Measurements from ENCODE around the gene CDK19.
"Not testable (repeated sequence)": the region's sequence is repeated elsewhere in the genome, so short reads cannot be mapped to it uniquely, and the experiment has no call there.

CDK19 gene

DNA sequence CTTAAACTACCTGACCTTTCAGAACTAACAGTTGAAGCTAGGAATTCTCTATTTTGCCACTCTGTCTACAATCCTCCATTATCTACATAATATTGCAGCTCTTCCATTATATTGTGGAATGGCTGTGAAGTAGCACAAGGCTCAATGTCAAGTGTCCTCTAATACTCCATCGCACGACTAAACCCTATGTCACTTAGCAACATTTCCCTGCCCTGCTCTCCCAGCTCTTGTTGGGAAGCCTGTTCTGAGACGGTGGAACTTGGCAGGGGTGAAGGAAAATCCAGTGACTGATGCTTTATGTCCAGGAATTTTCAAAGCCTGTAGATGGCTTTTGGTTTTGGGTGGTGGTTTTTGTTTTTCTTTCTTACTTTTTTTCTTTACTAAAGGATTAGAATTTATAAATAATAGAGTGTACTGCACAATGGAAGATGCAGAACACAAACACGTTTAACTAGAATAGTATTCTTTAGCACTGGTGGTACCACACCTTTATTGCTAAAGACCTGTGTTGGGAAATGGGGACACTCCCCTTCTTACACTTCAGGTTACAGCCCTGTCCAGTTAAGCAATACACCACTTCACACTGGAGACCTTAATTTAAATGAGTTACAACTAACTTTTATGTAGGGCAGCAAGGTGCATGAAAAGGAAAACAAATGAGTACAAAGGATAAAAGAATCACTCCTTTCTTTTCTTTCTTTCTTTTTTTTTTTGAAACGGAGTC, 38.6 kb upstream of the CDK19 start:
- no peak overlapping the region for H3K4me3 ChIP-seq (ENCODE audit: low read depth, low read length)
- TF ChIP-seq, protein P1, sequence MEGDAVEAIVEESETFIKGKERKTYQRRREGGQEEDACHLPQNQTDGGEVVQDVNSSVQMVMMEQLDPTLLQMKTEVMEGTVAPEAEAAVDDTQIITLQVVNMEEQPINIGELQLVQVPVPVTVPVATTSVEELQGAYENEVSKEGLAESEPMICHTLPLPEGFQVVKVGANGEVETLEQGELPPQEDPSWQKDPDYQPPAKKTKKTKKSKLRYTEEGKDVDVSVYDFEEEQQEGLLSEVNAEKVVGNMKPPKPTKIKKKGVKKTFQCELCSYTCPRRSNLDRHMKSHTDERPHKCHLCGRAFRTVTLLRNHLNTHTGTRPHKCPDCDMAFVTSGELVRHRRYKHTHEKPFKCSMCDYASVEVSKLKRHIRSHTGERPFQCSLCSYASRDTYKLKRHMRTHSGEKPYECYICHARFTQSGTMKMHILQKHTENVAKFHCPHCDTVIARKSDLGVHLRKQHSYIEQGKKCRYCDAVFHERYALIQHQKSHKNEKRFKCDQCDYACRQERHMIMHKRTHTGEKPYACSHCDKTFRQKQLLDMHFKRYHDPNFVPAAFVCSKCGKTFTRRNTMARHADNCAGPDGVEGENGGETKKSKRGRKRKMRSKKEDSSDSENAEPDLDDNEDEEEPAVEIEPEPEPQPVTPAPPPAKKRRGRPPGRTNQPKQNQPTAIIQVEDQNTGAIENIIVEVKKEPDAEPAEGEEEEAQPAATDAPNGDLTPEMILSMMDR (IDR thresholded peaks at IDR 0.05; ENCODE audit: borderline replicate concordance, insufficient read depth, low read depth, low read length), result no peak

DNA sequence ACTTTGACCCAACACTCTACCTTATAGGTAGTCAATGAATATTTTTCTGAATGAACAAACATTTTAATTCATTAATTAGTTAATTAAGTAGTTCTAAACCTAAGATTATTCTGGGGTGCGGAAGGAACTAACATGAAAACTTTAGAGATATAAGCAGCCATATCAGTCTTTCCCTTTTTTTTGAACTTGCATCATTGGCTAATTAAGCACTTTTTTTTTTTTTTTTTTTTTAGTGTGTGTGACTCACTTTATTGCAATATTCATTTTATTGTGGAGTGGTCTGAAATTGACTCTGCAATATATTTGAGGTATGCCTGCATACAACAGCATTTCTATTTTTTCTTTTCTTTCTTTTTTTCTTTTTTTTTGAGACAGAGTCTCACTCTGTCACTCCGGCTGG, 37.5 kb upstream of the CDK19 start:
- no peak overlapping the region for H3K4me3 ChIP-seq (ENCODE audit: low read depth, low read length)
- TF ChIP-seq, protein P1 (IDR thresholded peaks at IDR 0.05; ENCODE audit: borderline replicate concordance, insufficient read depth, low read depth, low read length), result no peak

DNA sequence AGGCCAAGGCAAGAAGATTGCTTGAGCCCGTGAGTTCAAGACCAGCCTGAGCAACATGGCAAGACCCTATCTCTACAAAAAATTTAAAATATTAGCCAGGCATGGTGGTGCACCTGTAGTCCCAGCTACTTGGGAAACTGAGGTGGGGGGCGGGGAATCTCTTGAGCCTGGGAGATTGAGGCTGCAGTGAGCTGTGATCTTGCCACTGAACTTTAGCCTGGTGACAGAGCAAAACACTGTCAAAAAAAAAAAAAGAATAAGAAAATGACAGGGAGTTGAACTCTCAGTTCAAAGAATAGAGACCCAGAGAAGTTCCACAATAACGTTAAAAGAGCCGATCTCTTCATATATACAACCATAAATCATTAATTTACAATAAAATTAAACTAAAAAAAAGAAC, 34.5 kb upstream of the CDK19 start:
- TF ChIP-seq, protein P1 (IDR thresholded peaks at IDR 0.05; ENCODE audit: borderline replicate concordance, insufficient read depth, low read depth, low read length), result no peak
- H3K4me3 ChIP-seq (ENCODE audit: low read depth, low read length), result no peak overlapping the region

DNA sequence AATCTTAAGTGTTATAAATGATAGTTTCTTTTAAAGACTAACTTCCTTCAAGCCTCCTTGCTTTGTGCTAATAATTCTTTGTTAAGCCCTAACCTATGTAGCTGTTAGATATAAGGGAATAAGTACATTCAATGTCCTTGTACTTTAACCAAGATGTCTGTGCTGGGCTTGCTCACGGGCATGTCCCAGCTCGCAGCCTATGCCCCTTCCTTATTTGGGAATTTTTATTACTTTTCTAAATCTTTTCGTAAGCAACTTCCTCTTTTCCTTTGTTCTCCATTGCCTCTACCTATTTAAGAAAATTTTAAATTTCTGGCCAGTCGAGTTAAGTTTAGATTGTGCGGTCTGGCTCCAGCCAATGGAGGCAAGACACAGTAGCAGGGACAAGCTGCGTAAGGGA, 26.0 kb upstream of the CDK19 start:
- TF ChIP-seq, protein P1 (IDR thresholded peaks at IDR 0.05; ENCODE audit: borderline replicate concordance, insufficient read depth, low read depth, low read length), result no peak
- no peak overlapping the region for H3K4me3 ChIP-seq (ENCODE audit: low read depth, low read length)

DNA sequence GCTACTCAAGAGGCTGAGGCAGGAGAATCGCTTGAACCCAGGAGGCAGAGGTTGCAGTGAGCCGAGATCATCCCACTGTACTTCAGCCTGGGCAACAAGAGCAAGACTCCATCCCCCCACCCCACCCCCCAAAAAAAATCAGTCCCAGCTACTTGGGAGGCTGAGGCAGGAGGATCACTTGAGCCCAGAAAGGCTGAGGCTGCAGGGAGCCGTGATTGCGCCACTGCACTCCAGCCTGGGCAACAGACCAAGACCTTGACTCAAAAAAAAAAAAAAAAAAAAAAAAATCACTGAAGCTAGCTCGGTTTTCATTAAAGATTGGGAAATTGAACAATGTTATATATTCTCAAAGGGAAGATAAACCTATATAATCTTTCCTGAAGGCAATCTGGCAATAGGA, 20.5 kb upstream of the CDK19 start:
- H3K4me3 ChIP-seq (ENCODE audit: low read depth, low read length), result not testable (repeated sequence)

DNA sequence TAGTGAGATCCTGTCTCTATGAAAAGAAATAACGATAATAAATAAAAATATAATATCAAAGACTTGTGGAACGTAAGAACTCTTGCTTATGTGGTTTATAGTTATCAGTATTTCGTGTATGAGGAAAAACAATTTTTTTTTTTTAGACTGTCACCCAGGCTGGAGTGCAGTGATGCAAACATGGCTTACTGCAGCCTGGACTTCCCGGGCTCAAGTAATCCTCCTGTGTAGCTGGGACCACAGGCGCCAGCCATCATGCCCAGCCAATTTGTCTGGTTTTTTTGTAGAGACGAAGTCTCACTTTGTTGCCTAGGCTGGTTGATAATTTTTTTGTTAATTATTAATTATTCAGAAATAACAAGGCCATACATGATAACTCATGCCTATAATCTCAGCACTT, 18.6 kb upstream of the CDK19 start:
- TF ChIP-seq, protein P1 (IDR thresholded peaks at IDR 0.05; ENCODE audit: borderline replicate concordance, insufficient read depth, low read depth, low read length), result no peak
- H3K4me3 ChIP-seq (ENCODE audit: low read depth, low read length), result no peak overlapping the region

DNA sequence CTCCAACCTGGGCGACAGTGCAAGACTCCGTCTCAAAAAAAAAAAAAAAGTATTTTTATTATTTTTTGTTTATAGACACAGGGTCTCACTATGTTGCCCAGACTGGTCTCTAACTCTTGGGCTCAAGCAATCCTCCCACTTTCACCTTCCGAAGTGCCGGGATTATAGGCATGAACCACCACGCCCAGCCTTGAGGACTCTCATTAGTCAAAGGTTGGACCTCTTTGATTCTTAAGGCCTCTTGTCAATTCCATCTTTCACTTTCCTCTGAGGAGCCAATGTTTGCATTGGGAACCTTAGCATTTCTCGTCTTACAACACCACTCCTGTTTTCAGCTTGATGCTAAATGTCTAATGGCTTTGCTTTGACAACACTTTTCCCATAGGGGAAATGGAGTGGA, 16.1 kb upstream of the CDK19 start:
- TF ChIP-seq, protein P1 (IDR thresholded peaks at IDR 0.05; ENCODE audit: borderline replicate concordance, insufficient read depth, low read depth, low read length), result no peak
- no peak overlapping the region for H3K4me3 ChIP-seq (ENCODE audit: low read depth, low read length)
